HCT116 (cell line): ENCODE data around the gene MYH11. TPM values are rescaled to one million over a fixed set of nuclear protein-coding genes. Genes with fewer than 3 reads are reported as not detected.

Source experiments
- ATAC-seq: fragments of 200-7000 bp; cut with Tn5 transposase; 2 replicates; pipeline ENCODE4 v1.9.1; 2020; ENCODE audit warnings: mild to moderate bottlenecking, moderate library complexity
- BruUV-seq: library from RNA; stranded (reverse); fragments of 400-500 nt; replicated peaks from 2 replicates; lab custom pipeline; 2021; lab: Mats Ljungman, UMichigan
- CTCF ChIA-PET: fragments of 300-600 bp; sonication (Branson Sonifier 250); formaldehyde crosslinking; loops from one replicate; lab custom pipeline; 2021; ENCODE audit warnings: antibody characterized with exemption; lab: Charles Lee
- POLR2A ChIA-PET: fragments of 300-600, 350-600 bp; sonication (Branson Sonifier 250); formaldehyde crosslinking; loops from one replicate; lab custom pipeline; 2021; ENCODE audit warnings: antibody characterized with exemption; lab: Charles Lee
- RAD21 ChIA-PET, 2 experiments: fragments of 300-600 bp; sonication (Branson Sonifier 250); formaldehyde crosslinking; loops; one replicate each; lab custom pipeline; 2023; ENCODE audit warnings: low total read pairs in 2 of 2; ENCODE audit not compliant: uncharacterized antibody in 2 of 2, unreplicated experiment in 2 of 2, low non-redundant PET in 1 of 2; lab: Charles Lee
- DNase-seq: peaks from one replicate; pipeline ENCODE4 v3.0.0-alpha.2; 2010; ENCODE audit warnings: low read depth, low spot score
- H2AFZ ChIP-seq: fragments of 200-600 bp; shearing (Covaris generic), sonication (generic); 2 replicates; pipeline ENCODE4 v1.6.1; 2017; ENCODE audit warnings: low read depth, mixed run types, mixed read lengths, antibody characterized with exemption, low read length; ENCODE audit not compliant: poor library complexity, severe bottlenecking
- H3K27ac ChIP-seq: 2 replicates; pipeline ENCODE4 v1.5.1; 2012; ENCODE audit warnings: low read depth, low read length
- H3K27me3 ChIP-seq: fragments of 200-600 bp; sonication (generic); 2 replicates; pipeline ENCODE4 v1.6.1; 2016; ENCODE audit warnings: mixed run types, low read length, mixed read lengths; ENCODE audit not compliant: insufficient read depth
- H3K36me3 ChIP-seq, 2 experiments: fragments of 200-500 bp in 1 of 2; fragments of 200-600 bp in 1 of 2; sonication (Bioruptor generic) in 1 of 2; sonication (generic) in 1 of 2; 2 replicates each; pipeline versions ENCODE4 v1.5.1 to v1.6.1; 2014 to 2016; ENCODE audit warnings: low read length in 2 of 2, inconsistent platforms in 1 of 2, mixed read lengths in 1 of 2, mixed run types in 1 of 2; ENCODE audit not compliant: insufficient read depth in 2 of 2, control insufficient read depth in 1 of 2
- H3K4me1 ChIP-seq, 2 experiments: fragments of 200-600 bp in 1 of 2; sonication (generic) in 1 of 2; 2 replicates each; pipeline versions ENCODE4 v1.5.1 to v1.6.1; 2012 to 2017; ENCODE audit warnings: low read length in 2 of 2, inconsistent platforms in 1 of 2, mild to moderate bottlenecking in 1 of 2, mixed read lengths in 1 of 2, mixed run types in 1 of 2, moderate library complexity in 1 of 2; ENCODE audit not compliant: insufficient read depth in 2 of 2, control insufficient read depth in 1 of 2
- H3K4me2 ChIP-seq: fragments of 200-600 bp; sonication (generic); 2 replicates; pipeline ENCODE4 v1.6.1; 2017; ENCODE audit warnings: mixed run types, low read length, mixed read lengths
- H3K4me3 ChIP-seq, 2 experiments: fragments of 200-600 bp in 1 of 2; sonication (generic) in 1 of 2; replicated peaks in 1 of 2; 2 replicates each; pipeline ENCODE4 v1.5.1; 2011 to 2016; ENCODE audit warnings: low read length in 2 of 2, control low read depth in 1 of 2, low read depth in 1 of 2, mild to moderate bottlenecking in 1 of 2, mixed read lengths in 1 of 2, mixed run types in 1 of 2
- H3K79me2 ChIP-seq: fragments of 200-600 bp; sonication (generic); 2 replicates; pipeline ENCODE4 v1.6.1; 2017; ENCODE audit warnings: mild to moderate bottlenecking, mixed run types, low read length, moderate library complexity, mixed read lengths; ENCODE audit not compliant: insufficient read depth
- H3K9ac ChIP-seq: fragments of 200-600 bp; sonication (generic); 2 replicates; pipeline ENCODE4 v1.6.1; 2016; ENCODE audit warnings: low read length, mixed read lengths
- H3K9me2 ChIP-seq: fragments of 200-600 bp; sonication (generic), shearing (Covaris generic); 2 replicates; pipeline ENCODE4 v1.6.1; 2017; ENCODE audit warnings: mixed run types, mild to moderate bottlenecking, moderate library complexity; ENCODE audit not compliant: insufficient read depth
- H3K9me3 ChIP-seq, 2 experiments: fragments of 200-500 bp in 1 of 2; fragments of 200-600 bp in 1 of 2; sonication (Bioruptor generic) in 1 of 2; sonication (generic) in 1 of 2; 2 replicates each; pipeline ENCODE4 v1.6.1; 2014 to 2017; ENCODE audit warnings: low read length in 2 of 2, mixed read lengths in 2 of 2, inconsistent platforms in 1 of 2, low read depth in 1 of 2, mild to moderate bottlenecking in 1 of 2, mixed run types in 1 of 2, moderate library complexity in 1 of 2; ENCODE audit not compliant: control insufficient read depth in 1 of 2, insufficient read depth in 1 of 2
- H4K20me1 ChIP-seq: fragments of 200-600 bp; sonication (generic), shearing (Covaris generic); 2 replicates; pipeline ENCODE4 v1.6.1; 2017; ENCODE audit warnings: mixed run types, mild to moderate bottlenecking, moderate library complexity; ENCODE audit not compliant: insufficient read depth
- ATF3 ChIP-seq: IDR thresholded peaks from 2 replicates; pipeline ENCODE4 v1.6.1; 2012
- CBX3 ChIP-seq: IDR thresholded peaks from 2 replicates; pipeline ENCODE4 v1.6.1; 2012; ENCODE audit warnings: low read depth
- CTCF ChIP-seq, 3 experiments: fragments of 200-600 bp in 1 of 3; sonication (generic) in 1 of 3; IDR thresholded peaks in 2 of 3; conservative IDR thresholded peaks in 1 of 3; 2 replicates each; pipeline ENCODE4 v1.5.1; 2012 to 2017; ENCODE audit warnings: low read depth in 2 of 3, low read length in 2 of 3, antibody characterized with exemption in 1 of 3, borderline replicate concordance in 1 of 3, control low read depth in 1 of 3, mild to moderate bottlenecking in 1 of 3, mixed read lengths in 1 of 3, mixed run types in 1 of 3, moderate library complexity in 1 of 3; ENCODE audit not compliant: insufficient read depth in 1 of 3
- EGR1 ChIP-seq: IDR thresholded peaks from 2 replicates; pipeline ENCODE4 v1.6.1; 2012; ENCODE audit warnings: low read depth
- ELF1 ChIP-seq: IDR thresholded peaks from 2 replicates; pipeline ENCODE4 v1.6.1; 2012; ENCODE audit warnings: low read depth, borderline replicate concordance
- POLR2AphosphoS5 ChIP-seq: IDR thresholded peaks from 2 replicates; pipeline ENCODE4 v1.6.1; 2011; ENCODE audit warnings: mild to moderate bottlenecking, low read depth, low read length, moderate library complexity
- RAD21 ChIP-seq: IDR thresholded peaks from 2 replicates; pipeline ENCODE4 v1.6.1; 2012; ENCODE audit warnings: low read depth, mild to moderate bottlenecking
- REST ChIP-seq: IDR thresholded peaks from 2 replicates; pipeline ENCODE4 v1.6.1; 2012; ENCODE audit warnings: low read depth
- SP1 ChIP-seq: IDR thresholded peaks from 2 replicates; pipeline ENCODE4 v1.6.1; 2012; ENCODE audit warnings: low read depth
- ZFX ChIP-seq: fragments of 450-650 bp; IDR thresholded peaks from 2 replicates; pipeline ENCODE4 v1.6.1; 2017
- intact Hi-C: fragments of 100-400 bp; cut with micrococcal nuclease; formaldehyde crosslinking; loops from 2 replicates; pipeline ENCODE4 v1.10.0; 2022
- total RNA-seq: library from RNA; stranded (reverse); gene quantifications from one replicate; pipeline ENCODE4 v1.2.1, GENCODE V29; 2021; ENCODE audit not compliant: unreplicated experiment

MYH11 gene
- total RNA-seq, 1 experiment from 2014 or later: 0.61 TPM

- H3K9me2 ChIP-seq: no peaks in the 10 kb centered on the region
- no peak overlapping the region for H3K4me2 ChIP-seq
- H3K9me3 ChIP-seq: no peaks in the 10 kb centered on the region
- H3K4me1 ChIP-seq: no peaks in the 10 kb centered on the region; a peak in 1 of 4 replicates
- ATAC-seq: no peak
- no TSS peak for BruUV-seq
- POLR2A ChIA-PET: no interaction called here
- no peak overlapping the region for H2AFZ ChIP-seq
- no peaks in the 10 kb centered on the region for H3K27me3 ChIP-seq
- no peaks in the 10 kb centered on the region for H3K79me2 ChIP-seq
- no peak overlapping the region for H3K4me3 ChIP-seq
- RAD21 ChIA-PET: no interaction called here
- H3K36me3 ChIP-seq: no peaks in the 10 kb centered on the region
- no peak for DNase-seq
- H3K27ac ChIP-seq: no peak overlapping the region
- CTCF ChIA-PET: interaction anchor here (1.9 kb wide), 1 partner anchor 8 kb away, joined by 6 read pairs; no protein-coding TSS in a partner anchor
- no peaks in the 10 kb centered on the region for H4K20me1 ChIP-seq
- no peak overlapping the region for H3K9ac ChIP-seq
- TF ChIP-seq CTCF (IDR thresholded peaks at IDR 0.05 in 2 of 3, conservative IDR thresholded peaks at IDR 0.05 in 1 of 3; ENCODE audit: borderline replicate concordance in 1 of 3, insufficient read depth in 1 of 3, low read depth in 2 of 3, low read length in 2 of 3) (no peak), ATF3 (no peak), SP1 (no peak), REST (no peak), CBX3 (no peak), RAD21 (no peak), POLR2AphosphoS5 (no peak), ELF1 (no peak), ZFX (no peak), EGR1 (no peak)
- intact Hi-C loops: no loop called here
These were observed 82.9 kb downstream of the MYH11 start for GRCh38 chr16:15773968-15774367.
